A549 (cell line): Measurements from ENCODE around the gene KCNN3. TPM values are rescaled to one million over a fixed set of nuclear protein-coding genes. Genes with fewer than 3 reads are reported as not detected.

Experiments used
- ATAC-seq, 2 experiments: fragments of 200-7000 bp in 1 of 2; fragments of >200 bp in 1 of 2; cut with Nextera tagmentation in 1 of 2; cut with Tn5 transposase in 1 of 2; 3 replicates each; pipeline versions ENCODE4 v1.8.0 to v1.9.1; 2018 to 2020; ENCODE audit warnings: mild to moderate bottlenecking in 1 of 2, moderate library complexity in 1 of 2
- CTCF ChIA-PET: fragments of 300-600 bp; sonication (Branson Sonifier 250); formaldehyde crosslinking; extraction: SDS; loops from one replicate; lab custom pipeline; 2021; ENCODE audit warnings: antibody characterized with exemption, inconsistent platforms; lab: Yijun Ruan, JAX
- POLR2A ChIA-PET: fragments of 350-600 bp; formaldehyde crosslinking; extraction: SDS; loops from one replicate; lab custom pipeline; 2021; ENCODE audit warnings: antibody characterized with exemption, inconsistent platforms; lab: Yijun Ruan, JAX
- DNase-seq, 2 experiments: peaks; one replicate each; pipeline versions ENCODE4 v3.0.0 to v3.0.0-alpha.2; 2011 to 2016; ENCODE audit warnings: low read depth in 1 of 2, low spot score in 1 of 2
- FAIRE-seq: peaks from 2 replicates; lab custom pipeline; 2011; peaks lifted over from hg19 to GRCh38; lab: Jason Lieb, UNC
- H3K27ac ChIP-seq, 2 experiments: fragments of >200 bp; sonication (Bioruptor Twin); formaldehyde crosslinking; 3 replicates each; pipeline ENCODE4 v1.5.1; 2016 to 2017
- H3K4me1 ChIP-seq: fragments of >200 bp; sonication (Bioruptor Twin); formaldehyde crosslinking; 3 replicates; pipeline ENCODE4 v1.6.1; 2016
- H3K4me2 ChIP-seq: fragments of >200 bp; sonication (Bioruptor Twin); formaldehyde crosslinking; 3 replicates; pipeline ENCODE4 v1.6.1; 2016
- H3K4me3 ChIP-seq: fragments of >200 bp; sonication (Bioruptor Twin); formaldehyde crosslinking; 3 replicates; pipeline ENCODE4 v1.5.1; 2016
- H3K9me3 ChIP-seq: fragments of >200 bp; sonication (Bioruptor Twin); formaldehyde crosslinking; 3 replicates; pipeline ENCODE4 v1.6.1; 2016
- BHLHE40 ChIP-seq: IDR thresholded peaks from 2 replicates; pipeline ENCODE4 v1.6.1; 2012; ENCODE audit warnings: low read depth, low read length, inconsistent platforms
- CHD2 ChIP-seq: fragments of 150-350 bp; IDR thresholded peaks from 2 replicates; pipeline ENCODE4 v1.6.1; 2014; ENCODE audit warnings: low read length; ENCODE audit not compliant: partially characterized antibody
- CHD4 ChIP-seq: fragments of 200-600 bp; sonication (generic); IDR thresholded peaks from 2 replicates; pipeline ENCODE4 v1.6.1; 2016; ENCODE audit warnings: antibody characterized with exemption, mild to moderate bottlenecking, borderline replicate concordance
- EHMT2 ChIP-seq: fragments of 200-600 bp; sonication (generic); IDR thresholded peaks from 2 replicates; pipeline ENCODE4 v1.6.1; 2016; ENCODE audit warnings: antibody characterized with exemption, low read depth, mild to moderate bottlenecking, moderate library complexity
- EP300 ChIP-seq, 2 experiments: fragments of >200 bp; sonication (Bioruptor Twin); formaldehyde crosslinking; IDR thresholded peaks; 2 replicates in 1 of 2; 3 replicates in 1 of 2; pipeline ENCODE4 v1.6.1; 2016 to 2017
- FOSL2 ChIP-seq, 2 experiments: fragments of 450-650 bp in 1 of 2; fragments of >200 bp in 1 of 2; sonication (Bioruptor Twin) in 1 of 2; formaldehyde crosslinking; IDR thresholded peaks; 2 replicates each; pipeline versions ENCODE4 v1.5.0 to v1.6.1; 2016 to 2020; ENCODE audit warnings: mild to moderate bottlenecking in 1 of 2, moderate library complexity in 1 of 2
- HDAC2 ChIP-seq: fragments of 200-600 bp; sonication (generic); IDR thresholded peaks from 2 replicates; pipeline ENCODE4 v1.6.1; 2016
- HEYL ChIP-seq: fragments of 250-450 bp; sonication (Bioruptor Pico); IDR thresholded peaks from 2 replicates; pipeline ENCODE4 v1.8.0; 2021; ENCODE audit warnings: mild to moderate bottlenecking, moderate library complexity
- HOXA7 ChIP-seq: fragments of 250-450 bp; sonication (Bioruptor Pico); IDR thresholded peaks from 2 replicates; pipeline ENCODE4 v1.5.0; 2020; ENCODE audit warnings: mild to moderate bottlenecking, moderate library complexity
- JUNB ChIP-seq: fragments of >200 bp; sonication (Bioruptor Twin); formaldehyde crosslinking; IDR thresholded peaks from 2 replicates; pipeline ENCODE4 v1.6.1; 2016
- MAFK ChIP-seq: fragments of 450-650 bp; IDR thresholded peaks from 2 replicates; pipeline ENCODE4 v1.6.1; 2014; ENCODE audit not compliant: partially characterized antibody
- MAZ ChIP-seq: fragments of 150-350 bp; IDR thresholded peaks from 2 replicates; pipeline ENCODE4 v1.6.1; 2014; ENCODE audit warnings: antibody characterized with exemption, low read depth, low read length, borderline replicate concordance
- MYC ChIP-seq: IDR thresholded peaks from 2 replicates; pipeline ENCODE4 v1.6.1; 2012; ENCODE audit warnings: mild to moderate bottlenecking, inconsistent platforms, low read length, improper control_type of control experiment, borderline replicate concordance
- NFE2L2 ChIP-seq: fragments of 150-350 bp; conservative IDR thresholded peaks from 2 replicates; pipeline ENCODE4 v1.6.1; 2014; ENCODE audit warnings: low read length
- POLR2AphosphoS2 ChIP-seq: conservative IDR thresholded peaks from 2 replicates; pipeline ENCODE4 v1.6.1; 2012; ENCODE audit warnings: low read length, improper control_type of control experiment, inconsistent platforms
- RAD21 ChIP-seq, 2 experiments: fragments of >200 bp in 1 of 2; sonication (Bioruptor Twin) in 1 of 2; formaldehyde crosslinking in 1 of 2; IDR thresholded peaks in 1 of 2; conservative IDR thresholded peaks in 1 of 2; 2 replicates in 1 of 2; 3 replicates in 1 of 2; pipeline ENCODE4 v1.6.1; 2012 to 2018; ENCODE audit warnings: inconsistent platforms in 1 of 2
- SREBF2 ChIP-seq: fragments of 450-650 bp; IDR thresholded peaks from 2 replicates; pipeline ENCODE4 v1.6.1; 2014; ENCODE audit warnings: mild to moderate bottlenecking, moderate library complexity
- ZC3H11A ChIP-seq: fragments of 450-650 bp; IDR thresholded peaks from 2 replicates; pipeline ENCODE4 v1.6.1; 2014; ENCODE audit warnings: antibody characterized with exemption, mild to moderate bottlenecking
- ZNF302 ChIP-seq: fragments of 250-450 bp; sonication (Bioruptor Pico); IDR thresholded peaks from 2 replicates; pipeline ENCODE4 v1.9.0; 2021; ENCODE audit warnings: inconsistent platforms, mild to moderate bottlenecking, moderate library complexity
- ZSCAN20 ChIP-seq: fragments of 250-450 bp; sonication (Bioruptor Pico); IDR thresholded peaks from 2 replicates; pipeline ENCODE4 v1.8.0; 2022; ENCODE audit warnings: mild to moderate bottlenecking, moderate library complexity
- WGBS: methylation state at CpG from one replicate; pipeline ENCODE4 v1.1.6; 2017; ENCODE audit errors: missing lambda C conversion rate; 5-methylcytosine and 5-hydroxymethylcytosine counted together
- polyA plus RNA-seq, 4 experiments: library from polyadenylated mRNA; depleted of rRNA in 3 of 4; stranded (reverse); fragments of >200 nt; fragmentation: RNase III in 1 of 4; extraction: RNeasy Plus Mini Kit Qiagen cat#74134 plus additional on column Dnase treatment in 1 of 4; gene quantifications; 2 replicates in 3 of 4; 3 replicates in 1 of 4; pipeline ENCODE4 v1.2.3, GENCODE V29; 2011 to 2017
- TF ChIP-seq, protein P1 (sequence below): fragments of 200-600 bp; sonication (generic); IDR thresholded peaks from 2 replicates; pipeline ENCODE4 v1.6.1; 2016; ENCODE audit warnings: antibody characterized with exemption, mild to moderate bottlenecking, moderate library complexity
- TF ChIP-seq, protein P2 (sequence below): fragments of >200 bp; sonication (Bioruptor Twin); formaldehyde crosslinking; IDR thresholded peaks from 3 replicates; pipeline ENCODE4 v1.6.1; 2016
- TF ChIP-seq, protein P3 (sequence below): IDR thresholded peaks from 2 replicates; pipeline ENCODE4 v1.6.1; 2012
- TF ChIP-seq, protein P4 (sequence below): fragments of 450-650 bp; IDR thresholded peaks from 2 replicates; pipeline ENCODE4 v1.6.1; 2014; ENCODE audit warnings: antibody characterized with exemption

KCNN3 gene
- polyA plus RNA-seq, 2 of the 4 experiments (the other 2 are of a cell fraction), result 0.01 to 0.03 TPM

DNA sequence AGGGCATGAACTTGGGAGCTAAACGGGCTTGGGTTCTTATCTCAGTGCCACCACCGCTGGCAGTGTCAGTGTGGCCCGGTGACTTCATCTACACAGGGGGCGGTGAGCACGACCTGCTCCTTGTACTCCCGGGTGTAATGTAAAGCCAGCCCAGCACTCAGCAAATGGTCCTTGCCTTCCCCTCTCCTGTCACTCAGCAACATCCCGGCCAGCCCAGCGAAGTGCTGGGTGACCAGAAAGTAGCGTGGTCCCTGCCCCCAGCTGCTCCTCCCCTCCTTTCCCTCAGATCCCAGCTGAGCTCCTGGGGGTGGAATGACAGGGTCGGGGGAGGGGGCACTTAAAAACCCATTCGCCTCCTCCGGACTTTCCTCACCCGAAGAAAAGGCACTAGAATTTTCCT lies 7.2 kb downstream of the KCNN3 start:
- ChIA-PET CTCF (interaction anchor here (0.6 to 3.0 kb wide), 16 partner anchors 8 to 938 kb away, joined by 3 to 21 read pairs (median 3); no protein-coding TSS in a partner anchor), POLR2A (interaction anchor here (0.6 kb wide), 1 partner anchor 277 kb away, joined by 4 read pairs; no protein-coding TSS in a partner anchor)
- DNase-seq (no peak), FAIRE-seq (no peak), ATAC-seq (no peak)
- 60% methylated on average over 13 of the region's 13 CpGs for WGBS
- H3K4me2 ChIP-seq, result no peak overlapping the region
- H3K4me1 ChIP-seq, result no peaks in the 10 kb centered on the region
- H3K4me3 ChIP-seq, result no peak overlapping the region
- no peak for TF ChIP-seq EP300 (IDR thresholded peaks at IDR 0.05)
- no peak for TF ChIP-seq MAZ
- no peak for TF ChIP-seq MAFK
- TF ChIP-seq, protein P1, sequence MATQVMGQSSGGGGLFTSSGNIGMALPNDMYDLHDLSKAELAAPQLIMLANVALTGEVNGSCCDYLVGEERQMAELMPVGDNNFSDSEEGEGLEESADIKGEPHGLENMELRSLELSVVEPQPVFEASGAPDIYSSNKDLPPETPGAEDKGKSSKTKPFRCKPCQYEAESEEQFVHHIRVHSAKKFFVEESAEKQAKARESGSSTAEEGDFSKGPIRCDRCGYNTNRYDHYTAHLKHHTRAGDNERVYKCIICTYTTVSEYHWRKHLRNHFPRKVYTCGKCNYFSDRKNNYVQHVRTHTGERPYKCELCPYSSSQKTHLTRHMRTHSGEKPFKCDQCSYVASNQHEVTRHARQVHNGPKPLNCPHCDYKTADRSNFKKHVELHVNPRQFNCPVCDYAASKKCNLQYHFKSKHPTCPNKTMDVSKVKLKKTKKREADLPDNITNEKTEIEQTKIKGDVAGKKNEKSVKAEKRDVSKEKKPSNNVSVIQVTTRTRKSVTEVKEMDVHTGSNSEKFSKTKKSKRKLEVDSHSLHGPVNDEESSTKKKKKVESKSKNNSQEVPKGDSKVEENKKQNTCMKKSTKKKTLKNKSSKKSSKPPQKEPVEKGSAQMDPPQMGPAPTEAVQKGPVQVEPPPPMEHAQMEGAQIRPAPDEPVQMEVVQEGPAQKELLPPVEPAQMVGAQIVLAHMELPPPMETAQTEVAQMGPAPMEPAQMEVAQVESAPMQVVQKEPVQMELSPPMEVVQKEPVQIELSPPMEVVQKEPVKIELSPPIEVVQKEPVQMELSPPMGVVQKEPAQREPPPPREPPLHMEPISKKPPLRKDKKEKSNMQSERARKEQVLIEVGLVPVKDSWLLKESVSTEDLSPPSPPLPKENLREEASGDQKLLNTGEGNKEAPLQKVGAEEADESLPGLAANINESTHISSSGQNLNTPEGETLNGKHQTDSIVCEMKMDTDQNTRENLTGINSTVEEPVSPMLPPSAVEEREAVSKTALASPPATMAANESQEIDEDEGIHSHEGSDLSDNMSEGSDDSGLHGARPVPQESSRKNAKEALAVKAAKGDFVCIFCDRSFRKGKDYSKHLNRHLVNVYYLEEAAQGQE, result no peak
- no peak for TF ChIP-seq EHMT2
- TF ChIP-seq, protein P2, sequence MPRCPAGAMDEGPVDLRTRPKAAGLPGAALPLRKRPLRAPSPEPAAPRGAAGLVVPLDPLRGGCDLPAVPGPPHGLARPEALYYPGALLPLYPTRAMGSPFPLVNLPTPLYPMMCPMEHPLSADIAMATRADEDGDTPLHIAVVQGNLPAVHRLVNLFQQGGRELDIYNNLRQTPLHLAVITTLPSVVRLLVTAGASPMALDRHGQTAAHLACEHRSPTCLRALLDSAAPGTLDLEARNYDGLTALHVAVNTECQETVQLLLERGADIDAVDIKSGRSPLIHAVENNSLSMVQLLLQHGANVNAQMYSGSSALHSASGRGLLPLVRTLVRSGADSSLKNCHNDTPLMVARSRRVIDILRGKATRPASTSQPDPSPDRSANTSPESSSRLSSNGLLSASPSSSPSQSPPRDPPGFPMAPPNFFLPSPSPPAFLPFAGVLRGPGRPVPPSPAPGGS, result no peak
- TF ChIP-seq, protein P3, sequence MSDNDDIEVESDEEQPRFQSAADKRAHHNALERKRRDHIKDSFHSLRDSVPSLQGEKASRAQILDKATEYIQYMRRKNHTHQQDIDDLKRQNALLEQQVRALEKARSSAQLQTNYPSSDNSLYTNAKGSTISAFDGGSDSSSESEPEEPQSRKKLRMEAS, result no peak
- TF ChIP-seq NFE2L2, result no peak
- no peak for TF ChIP-seq BHLHE40
- TF ChIP-seq CHD2, result no peak
- no peak for TF ChIP-seq POLR2AphosphoS2
- no peak for TF ChIP-seq ZNF302 (CRISPR knock-in tag)
- no peak for TF ChIP-seq HEYL (CRISPR knock-in tag)
- no peak for TF ChIP-seq ZSCAN20 (CRISPR knock-in tag)
- H3K9me3 ChIP-seq, result no peaks in the 10 kb centered on the region
- no peak overlapping the region for H3K27ac ChIP-seq

DNA sequence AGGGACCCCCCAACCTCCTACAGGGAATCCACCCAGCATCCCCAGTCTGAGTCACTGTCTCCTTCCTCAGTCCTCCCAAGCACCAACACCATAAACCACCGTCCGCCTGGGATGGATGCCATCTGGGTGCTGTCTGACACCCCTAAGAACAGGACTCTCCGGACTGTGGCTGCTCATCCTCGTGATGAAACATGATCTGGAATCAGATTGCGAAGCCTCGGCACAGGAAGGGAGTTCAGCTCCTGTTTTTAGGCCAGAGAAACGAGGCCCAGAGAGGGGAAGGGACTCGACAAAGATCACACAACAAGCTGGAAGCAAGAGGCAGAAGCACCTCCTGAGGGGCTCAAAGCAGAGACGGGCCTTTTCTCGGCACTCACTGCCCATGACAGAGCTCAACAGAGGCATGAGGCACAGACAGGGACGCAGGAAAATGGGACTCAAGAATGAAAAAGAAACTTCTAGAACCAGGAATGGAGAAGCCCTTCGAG lies 8.4 kb downstream of the KCNN3 start:
- H3K27ac ChIP-seq, result 0 out of 6 replicates have a peak overlapping the region, but pooled peaks of 1 of the 2 experiments have one; percentile 21
- no peaks in the 10 kb centered on the region for H3K9me3 ChIP-seq
- 73% methylated on average over 12 of the region's 12 CpGs for WGBS
- FAIRE-seq (no peak), ATAC-seq (no peak), DNase-seq (no peak)
- TF ChIP-seq SREBF2, result no peak
- TF ChIP-seq, protein P4, sequence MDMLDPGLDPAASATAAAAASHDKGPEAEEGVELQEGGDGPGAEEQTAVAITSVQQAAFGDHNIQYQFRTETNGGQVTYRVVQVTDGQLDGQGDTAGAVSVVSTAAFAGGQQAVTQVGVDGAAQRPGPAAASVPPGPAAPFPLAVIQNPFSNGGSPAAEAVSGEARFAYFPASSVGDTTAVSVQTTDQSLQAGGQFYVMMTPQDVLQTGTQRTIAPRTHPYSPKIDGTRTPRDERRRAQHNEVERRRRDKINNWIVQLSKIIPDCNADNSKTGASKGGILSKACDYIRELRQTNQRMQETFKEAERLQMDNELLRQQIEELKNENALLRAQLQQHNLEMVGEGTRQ, result no peak
- no peak for TF ChIP-seq MYC
- no peak for TF ChIP-seq BHLHE40
- no peak for TF ChIP-seq JUNB
- no peak for TF ChIP-seq CHD4
- TF ChIP-seq ZC3H11A, result no peak
- TF ChIP-seq RAD21 (conservative IDR thresholded peaks at IDR 0.05 in 1 of 2, IDR thresholded peaks at IDR 0.05 in 1 of 2), result no peak
- TF ChIP-seq POLR2AphosphoS2, result no peak
- no peak for TF ChIP-seq CHD2
- TF ChIP-seq HOXA7, result no peak
- TF ChIP-seq ZNF302 (CRISPR knock-in tag), result no peak
- TF ChIP-seq HDAC2, result no peak
- TF ChIP-seq FOSL2 (IDR thresholded peaks at IDR 0.05), result no peak
- TF ChIP-seq FOSL2 (CRISPR knock-in tag; IDR thresholded peaks at IDR 0.05), result no peak
- H3K4me2 ChIP-seq, result no peak overlapping the region
- H3K4me3 ChIP-seq, result no peak overlapping the region
- POLR2A ChIA-PET, result no interaction called here
- CTCF ChIA-PET, result interaction anchor here (0.7 to 3.0 kb wide), 8 partner anchors 8 to 101 kb away, joined by 3 to 21 read pairs (median 6); partner anchors contain the start of gene KCNN3
- H3K4me1 ChIP-seq, result no peaks in the 10 kb centered on the region
